ENCODE results near the gene TOP2A.
"Not testable (repeated sequence)": the region's sequence is repeated elsewhere in the genome, so short reads cannot be mapped to it uniquely, and the experiment has no call there.

TOP2A gene

DNA sequence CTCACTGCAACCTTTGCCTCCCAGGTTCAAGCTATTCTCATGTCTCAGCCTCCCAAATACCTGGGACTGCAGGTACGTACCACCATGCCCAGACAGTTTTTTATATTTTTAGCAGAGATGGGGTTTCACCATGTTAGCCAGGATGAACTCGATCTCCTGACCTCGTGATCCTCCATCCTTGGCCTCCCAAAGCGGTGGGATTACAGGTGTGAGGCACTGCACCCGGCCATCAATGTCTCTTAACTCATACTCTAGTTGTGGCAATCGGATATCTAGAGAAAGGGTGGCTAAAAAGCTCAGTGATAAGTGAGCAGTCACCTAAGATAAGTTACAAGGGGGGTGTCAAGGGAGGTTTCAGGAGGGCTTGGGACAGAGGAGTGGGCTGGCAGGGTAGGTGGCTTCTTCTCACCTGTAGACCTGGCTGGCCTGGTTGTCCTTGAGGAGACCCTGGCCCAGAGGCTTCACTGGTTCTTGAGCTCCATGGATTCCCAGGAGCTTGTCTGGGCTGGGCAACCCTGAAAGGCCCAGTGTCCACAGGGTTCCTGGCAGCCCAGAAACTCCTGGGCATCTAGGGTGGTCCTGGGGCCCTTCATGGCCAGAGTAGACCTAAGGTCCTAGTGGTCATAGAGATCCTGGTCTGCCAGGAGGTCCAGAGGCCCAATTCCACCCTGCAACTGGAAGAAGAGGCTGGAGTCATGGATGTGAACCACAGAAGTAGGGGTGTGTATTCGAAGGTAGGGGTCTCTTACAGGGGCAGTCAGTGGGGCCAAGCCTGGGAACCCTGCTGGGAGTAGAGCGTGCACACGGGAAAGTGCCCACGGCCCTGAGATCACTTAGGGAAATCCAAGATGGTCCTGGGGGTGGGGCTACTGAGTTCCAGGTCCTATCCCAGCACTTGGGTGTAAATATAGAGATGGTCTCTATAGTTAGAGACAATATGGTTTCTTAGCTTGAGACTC lies 12.9 kb upstream of the TOP2A start:
- DNase-seq (ENCODE audit: low spot score), result no peak

DNA sequence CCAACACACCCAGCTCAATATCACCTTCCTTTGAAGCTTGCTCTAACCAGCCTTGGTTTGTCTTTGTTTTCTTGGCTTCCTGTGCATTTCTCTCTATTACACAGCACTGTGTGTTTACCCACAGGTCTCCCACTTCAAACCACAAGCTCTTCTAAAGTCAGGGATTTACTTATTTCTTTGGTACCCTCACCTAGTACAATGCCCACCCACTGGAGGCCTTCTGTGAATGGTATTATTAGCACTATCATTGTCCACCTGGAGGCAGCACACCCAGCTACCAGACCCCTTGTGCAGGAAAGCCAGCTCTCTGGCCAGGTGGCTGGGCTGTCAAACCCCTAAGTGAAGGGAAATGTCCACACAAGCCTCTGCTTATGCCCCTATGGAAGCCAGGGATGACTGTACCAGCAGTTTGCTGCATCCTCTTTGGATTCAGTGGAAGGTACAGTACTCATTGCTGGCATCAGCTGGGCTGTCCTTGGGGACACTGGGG lies 9.4 kb upstream of the TOP2A start:
- DNase-seq (ENCODE audit: low spot score), result no peak

DNA sequence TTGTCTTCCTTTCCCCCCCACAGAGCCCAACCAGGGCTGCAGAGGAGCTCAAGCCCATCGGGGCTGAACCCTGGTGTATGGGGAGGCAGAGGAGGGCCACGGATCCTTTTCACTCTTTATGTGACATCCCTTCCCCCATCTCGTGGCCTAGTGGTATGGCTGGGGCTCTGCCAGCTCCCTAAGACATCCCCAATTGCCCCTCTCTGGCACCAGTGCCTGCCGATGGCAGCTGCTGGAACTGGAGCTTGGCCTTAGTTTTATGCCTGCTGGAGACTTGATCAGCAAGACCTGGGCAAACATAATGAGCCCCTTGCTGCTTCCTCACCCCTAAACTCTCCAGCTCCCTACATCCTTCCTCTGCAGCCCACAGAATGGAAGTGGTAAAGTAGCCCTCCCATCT lies 8.0 kb upstream of the TOP2A start:
- no peak for DNase-seq (ENCODE audit: low spot score)

DNA sequence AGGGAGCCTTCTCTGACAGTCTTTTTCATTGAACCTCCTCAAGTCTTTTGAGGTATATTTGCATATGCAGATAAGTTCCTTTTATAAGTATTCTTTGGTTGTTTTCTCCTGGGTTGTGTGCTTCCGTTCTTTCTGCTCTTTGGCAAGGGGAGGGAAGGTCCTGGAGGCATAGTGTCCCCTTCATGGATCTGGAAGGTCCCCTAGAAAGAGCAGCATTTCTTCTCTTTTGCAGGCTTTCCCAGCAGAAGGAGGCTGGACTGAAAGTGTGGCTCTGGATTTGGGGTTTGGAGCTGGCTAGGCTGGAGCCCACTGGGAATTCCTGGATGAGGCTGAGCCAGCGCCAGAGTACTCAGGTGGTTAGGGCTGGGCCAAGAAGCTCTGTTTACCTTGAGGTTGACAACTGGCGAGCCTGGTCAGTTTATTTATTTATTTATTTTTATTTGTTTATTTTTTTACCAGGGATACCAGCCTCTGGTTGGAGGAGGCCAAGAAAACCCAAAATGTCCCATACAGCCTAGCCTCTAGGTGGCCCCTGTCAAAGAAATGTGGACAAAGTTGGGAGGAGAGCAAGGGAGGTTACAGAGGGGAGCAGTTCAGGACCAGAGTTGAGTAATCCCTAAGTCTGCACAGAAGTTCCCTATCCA lies 5.4 kb upstream of the TOP2A start:
- no peak for DNase-seq (ENCODE audit: low spot score)

DNA sequence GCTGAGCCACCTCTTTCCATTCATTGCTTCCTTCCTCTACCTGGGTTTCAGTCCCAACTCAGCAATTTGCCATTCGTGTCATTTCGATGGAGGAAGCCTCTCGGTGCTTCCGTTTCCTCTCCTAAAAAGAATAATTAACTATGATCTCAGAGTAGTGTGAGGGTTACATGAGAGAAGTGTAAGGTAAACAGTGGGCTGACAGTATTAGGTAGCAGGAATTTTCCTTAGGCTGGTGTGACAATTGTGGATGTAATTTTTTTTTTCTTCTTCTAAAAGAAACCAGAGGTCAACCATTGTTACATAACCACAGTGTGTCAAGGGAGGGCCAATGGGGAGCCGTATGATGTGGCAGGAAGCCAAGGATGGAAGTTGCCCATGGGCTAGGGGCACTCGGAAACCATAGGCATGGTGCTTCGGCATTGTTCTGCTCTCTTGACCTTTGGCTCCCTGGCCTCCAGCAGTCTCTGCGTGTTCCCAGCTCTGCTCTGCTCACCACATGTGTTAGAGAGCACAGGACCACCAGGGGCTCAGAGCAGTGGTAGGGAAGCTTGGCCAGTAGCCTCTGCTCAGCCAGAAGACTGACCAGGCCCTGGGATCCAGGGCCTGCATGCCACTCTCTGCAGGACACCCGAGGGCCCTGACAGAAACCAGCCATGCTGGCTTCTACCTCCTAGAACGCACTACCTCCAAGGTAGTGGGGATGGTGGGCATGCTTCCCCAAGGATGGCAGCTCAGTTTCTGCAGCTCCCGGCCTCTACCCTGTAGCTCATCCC lies 2.0 kb upstream of the TOP2A start:
- no peak for DNase-seq (ENCODE audit: low spot score)

GRCh38 chr17:40418428-40418706 lies 671 bp upstream of the TOP2A start:
- DNase-seq (ENCODE audit: low spot score), result no peak

GRCh38 chr17:40417258-40417608 lies 463 bp downstream of the TOP2A start:
- no peak for DNase-seq (ENCODE audit: low spot score)

DNA sequence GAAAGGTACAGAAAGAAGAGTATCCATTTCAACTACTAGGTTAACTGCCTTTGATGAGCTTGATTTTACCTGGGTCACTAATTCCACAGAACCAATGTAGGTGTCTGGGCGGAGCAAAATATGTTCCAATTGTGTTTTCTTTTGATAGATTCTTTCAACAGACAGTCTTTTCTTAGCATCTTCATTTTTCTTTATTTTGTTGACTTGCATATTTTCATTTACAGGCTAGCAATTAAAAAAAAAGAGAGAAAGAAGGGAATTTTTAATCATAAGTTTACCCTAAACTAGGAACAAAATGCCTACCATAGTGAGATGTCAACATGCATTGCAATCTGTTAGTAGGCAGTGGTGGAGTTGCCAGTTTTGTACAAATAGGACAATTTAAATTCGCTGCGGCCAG lies 1.0 kb downstream of the TOP2A start:
- DNase-seq (ENCODE audit: low spot score), result no peak

DNA sequence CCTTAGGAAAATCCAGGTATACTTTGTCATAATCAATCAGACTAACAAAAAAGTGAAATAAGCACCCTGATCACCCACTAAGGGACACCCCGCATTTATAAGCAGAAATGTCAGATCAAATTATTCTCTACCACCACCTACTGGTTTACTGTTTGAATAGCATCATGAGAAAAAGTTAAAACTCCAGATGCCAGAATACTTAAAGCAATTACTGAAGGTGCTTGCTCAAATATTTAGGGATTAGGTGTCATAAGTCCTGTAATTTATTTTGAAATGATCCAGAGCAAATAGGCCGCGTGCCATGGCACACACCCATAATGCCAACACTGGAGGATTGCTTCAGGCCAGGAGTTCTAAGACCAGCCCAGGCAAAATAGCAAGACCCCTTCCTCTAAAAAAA lies 2.3 kb downstream of the TOP2A start:
- DNase-seq (ENCODE audit: low spot score), result no peak

GRCh38 chr17:40414312-40414711 lies 3.4 kb downstream of the TOP2A start:
- DNase-seq (ENCODE audit: low spot score), result not testable (repeated sequence)

DNA sequence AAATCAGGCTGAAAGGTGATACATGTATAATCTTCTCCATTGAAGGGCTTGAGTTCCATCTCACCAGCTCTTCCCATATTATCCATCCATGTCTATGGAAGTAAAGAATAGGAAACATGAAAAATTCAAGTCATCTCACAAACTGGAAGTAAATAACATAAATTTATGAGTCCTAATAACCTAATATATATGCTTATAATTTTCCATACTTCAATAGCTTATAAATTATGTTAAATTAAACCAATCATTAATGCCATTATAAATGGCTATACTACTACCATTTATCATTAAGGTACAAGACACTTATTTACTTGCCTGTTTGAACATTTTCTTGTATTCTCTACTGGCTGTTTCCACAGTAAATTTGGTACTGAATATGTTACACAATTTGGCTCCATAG lies 4.8 kb downstream of the TOP2A start:
- no peak for DNase-seq (ENCODE audit: low spot score)

- no peak for DNase-seq (ENCODE audit: low spot score)
These were observed 5.9 kb downstream of the TOP2A start for GRCh38 chr17:40411821-40412220.

- no peak for DNase-seq (ENCODE audit: low spot score)
These were observed 7.6 kb downstream of the TOP2A start for GRCh38 chr17:40410082-40410481.

DNA sequence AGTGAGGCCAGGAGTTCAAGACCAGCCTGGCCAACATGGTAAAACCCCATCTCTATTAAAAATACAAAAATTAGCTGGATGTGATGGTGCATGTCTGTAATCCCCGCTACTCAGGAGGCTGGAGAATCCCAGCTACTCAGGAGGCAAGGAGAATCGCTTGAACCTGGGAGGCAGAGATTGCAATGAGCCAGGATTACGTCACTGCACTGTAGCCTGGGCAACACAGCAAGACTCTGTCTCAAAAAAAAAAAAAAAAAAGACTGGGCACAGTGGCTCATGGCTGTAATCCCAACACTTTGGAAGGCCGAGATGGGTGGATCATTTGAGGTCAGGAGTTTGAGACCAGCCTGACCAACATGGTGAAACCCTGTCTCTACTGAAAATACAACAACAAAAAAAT lies 8.2 kb downstream of the TOP2A start:
- not testable (repeated sequence) for DNase-seq (ENCODE audit: low spot score)

- DNase-seq (ENCODE audit: low spot score), result no peak
These were observed 10.2 kb downstream of the TOP2A start for GRCh38 chr17:40407460-40407859.

DNA sequence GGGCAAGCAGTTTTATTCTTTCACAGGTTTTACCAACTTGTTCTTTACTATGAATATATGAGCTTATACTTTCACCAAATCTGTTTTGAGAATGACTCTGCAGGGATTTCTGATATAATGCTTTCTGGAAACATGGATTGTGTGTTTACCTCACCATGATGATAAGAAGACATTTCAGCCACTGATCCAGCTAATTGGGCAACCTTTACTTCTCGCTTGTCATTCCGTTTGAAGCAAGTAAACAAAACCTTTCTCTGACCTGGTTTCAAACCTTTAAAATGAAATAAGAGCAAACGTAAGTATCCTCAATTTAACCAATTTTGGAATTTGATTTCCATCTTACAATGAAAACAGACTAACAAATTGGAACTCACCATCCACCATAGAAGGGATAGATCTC lies 13.7 kb downstream of the TOP2A start:
- DNase-seq (ENCODE audit: low spot score), result no peak

GRCh38 chr17:40402668-40403067 lies 15.0 kb downstream of the TOP2A start:
- no peak for DNase-seq (ENCODE audit: low spot score)

- no peak for DNase-seq (ENCODE audit: low spot score)
These were observed 18.5 kb downstream of the TOP2A start for GRCh38 chr17:40399185-40399584.

DNA sequence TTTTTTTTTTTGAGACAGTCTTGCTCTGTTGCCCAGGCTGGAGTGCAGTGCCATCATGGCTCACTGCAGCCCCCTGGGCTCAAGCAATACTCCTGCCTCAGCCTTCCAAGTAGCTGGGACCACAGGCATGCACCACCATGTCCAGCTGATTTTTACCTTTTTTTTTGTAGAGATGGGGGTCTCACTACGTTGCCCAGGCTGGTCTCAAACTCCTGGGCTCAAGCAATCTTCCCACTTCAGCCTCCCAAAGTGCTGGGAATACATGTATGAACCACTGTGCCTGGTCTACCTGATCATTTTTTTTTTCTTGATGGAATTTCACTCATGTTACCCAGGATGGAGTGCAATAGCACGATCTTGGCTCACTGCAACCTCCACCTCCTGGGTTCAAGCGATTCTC lies 31.1 kb downstream of the TOP2A start:
- not testable (repeated sequence) for DNase-seq (ENCODE audit: low spot score)

DNA sequence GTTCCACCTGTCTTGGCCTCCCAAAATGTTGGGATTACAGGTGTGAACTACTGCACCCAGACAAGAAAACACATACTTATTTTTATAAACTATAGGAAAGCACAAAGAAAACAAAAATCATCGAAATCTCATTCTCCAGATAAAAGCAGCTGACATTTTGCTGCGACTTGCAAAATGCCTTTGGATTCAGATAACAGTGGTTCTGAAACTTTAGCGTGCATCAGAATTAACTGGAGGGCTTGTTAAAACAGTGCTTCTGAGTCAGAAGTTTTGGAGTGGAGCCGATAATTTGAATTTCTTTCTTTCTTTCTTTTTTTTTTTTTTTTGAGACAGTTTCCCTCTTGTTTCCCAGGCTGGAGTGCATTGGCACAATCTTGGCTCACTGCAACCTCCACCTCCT lies 35.4 kb downstream of the TOP2A start:
- no peak for DNase-seq (ENCODE audit: low spot score)

DNA sequence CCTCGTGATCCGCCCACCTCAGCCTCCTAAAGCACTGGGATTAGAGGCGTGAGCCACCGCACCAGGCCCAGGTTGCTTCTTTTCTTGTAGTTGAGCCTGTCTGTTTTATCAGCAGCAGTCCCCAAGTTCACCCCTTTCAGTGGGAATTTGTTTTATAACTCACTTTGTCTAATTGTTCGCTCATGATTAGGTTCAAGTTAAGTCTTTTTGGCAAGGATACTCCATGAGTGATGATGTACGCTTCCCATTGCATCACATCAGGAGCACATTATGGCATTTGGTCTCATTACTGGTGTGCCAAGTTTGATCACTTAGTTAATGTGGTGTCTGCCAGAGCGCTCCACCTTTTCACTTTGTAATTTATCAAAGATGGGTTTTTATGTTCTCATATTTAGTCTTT lies 38.7 kb downstream of the TOP2A start:
- no peak for DNase-seq (ENCODE audit: low spot score)

GRCh38 chr17:40377832-40378231 lies 39.9 kb downstream of the TOP2A start:
- DNase-seq (ENCODE audit: low spot score), result no peak

GRCh38 chr17:40376541-40376940 lies 41.2 kb downstream of the TOP2A start:
- DNase-seq (ENCODE audit: low spot score), result not testable (repeated sequence)
